Raji (cell line): Measurements from ENCODE around the gene TUB.

ENCODE experiments used
- POLR2A ChIP-seq: IDR thresholded peaks from 2 replicates; pipeline ENCODE4 v1.6.1; 2011; ENCODE audit warnings: low read depth, low read length, control low read depth; ENCODE audit not compliant: insufficient read depth

TUB gene

DNA sequence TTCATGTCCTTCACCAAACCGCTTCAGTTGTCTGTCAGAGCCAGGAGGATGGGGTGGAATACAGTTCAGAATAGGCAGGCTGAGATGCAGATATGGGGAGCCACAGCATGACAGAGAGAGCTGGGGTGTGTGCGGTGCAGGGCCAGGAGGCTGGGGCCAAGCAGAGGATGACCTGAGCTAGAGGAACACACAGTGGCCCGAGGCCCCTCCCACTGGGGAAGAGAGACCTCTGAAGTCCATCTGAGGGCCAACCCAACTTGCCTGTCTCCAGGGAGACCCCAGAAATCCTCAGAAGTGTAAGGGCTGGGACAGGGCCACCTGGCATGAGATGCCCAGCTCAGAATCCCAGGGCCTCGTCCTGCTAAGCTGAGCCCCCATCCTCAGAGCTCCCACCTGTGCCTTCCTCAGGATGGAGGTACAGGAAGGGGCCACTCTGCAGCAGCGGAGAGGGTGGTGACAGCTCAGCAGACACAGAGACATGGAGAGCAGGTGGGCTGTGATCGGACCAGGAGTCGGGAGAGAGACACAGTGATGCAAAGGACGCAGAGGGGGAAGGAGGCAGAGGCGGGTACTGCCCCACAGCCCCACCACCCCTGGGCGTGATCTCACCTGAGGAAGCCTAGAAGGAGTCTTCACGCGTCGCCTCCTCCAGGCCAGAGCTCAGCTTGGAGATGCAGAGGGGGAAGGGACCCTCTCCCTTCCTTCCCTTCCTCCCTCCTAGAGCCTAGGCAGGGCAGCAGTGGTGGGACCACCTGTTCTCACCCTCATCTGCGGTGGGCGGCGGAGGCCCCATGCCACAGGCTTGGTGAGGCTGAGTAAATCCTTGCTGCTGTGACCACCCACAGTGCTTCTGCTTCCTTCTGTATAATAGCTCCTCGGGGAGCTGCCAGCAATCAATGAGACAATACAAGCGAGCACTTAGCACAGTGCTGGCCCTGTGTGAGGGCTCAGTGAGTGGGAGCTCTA is 9.1 kb upstream of the TUB start:
- TF ChIP-seq POLR2A: no peak

DNA sequence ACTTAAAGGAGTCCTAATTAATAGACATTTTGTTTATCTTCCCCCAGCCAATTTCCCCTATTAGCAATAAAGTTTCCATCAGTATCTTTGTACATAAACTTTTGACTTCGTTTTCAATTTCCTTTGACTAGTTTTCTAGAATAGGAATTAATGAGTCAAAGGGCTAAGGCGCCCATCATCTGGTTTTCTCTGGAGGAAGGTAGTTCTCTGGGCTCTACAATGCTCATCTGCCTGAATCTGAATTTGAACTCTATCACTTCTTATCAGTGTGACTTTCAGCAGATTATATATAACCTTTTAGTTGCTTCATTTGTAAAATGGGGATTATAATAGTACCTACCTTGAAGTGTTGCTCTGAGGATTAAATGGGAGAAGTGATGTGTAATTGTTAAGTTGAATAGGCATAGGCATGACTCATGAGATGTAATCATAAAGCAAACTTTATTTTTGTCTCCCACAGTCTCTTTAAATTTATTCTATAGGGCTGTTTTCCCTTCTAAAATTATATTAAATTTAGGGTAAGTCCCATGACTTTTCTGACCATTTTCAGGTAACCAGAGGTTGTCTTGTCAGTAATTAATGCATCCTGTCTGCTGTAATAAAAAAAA is 5.8 kb upstream of the TUB start:
- no peak for TF ChIP-seq POLR2A

DNA sequence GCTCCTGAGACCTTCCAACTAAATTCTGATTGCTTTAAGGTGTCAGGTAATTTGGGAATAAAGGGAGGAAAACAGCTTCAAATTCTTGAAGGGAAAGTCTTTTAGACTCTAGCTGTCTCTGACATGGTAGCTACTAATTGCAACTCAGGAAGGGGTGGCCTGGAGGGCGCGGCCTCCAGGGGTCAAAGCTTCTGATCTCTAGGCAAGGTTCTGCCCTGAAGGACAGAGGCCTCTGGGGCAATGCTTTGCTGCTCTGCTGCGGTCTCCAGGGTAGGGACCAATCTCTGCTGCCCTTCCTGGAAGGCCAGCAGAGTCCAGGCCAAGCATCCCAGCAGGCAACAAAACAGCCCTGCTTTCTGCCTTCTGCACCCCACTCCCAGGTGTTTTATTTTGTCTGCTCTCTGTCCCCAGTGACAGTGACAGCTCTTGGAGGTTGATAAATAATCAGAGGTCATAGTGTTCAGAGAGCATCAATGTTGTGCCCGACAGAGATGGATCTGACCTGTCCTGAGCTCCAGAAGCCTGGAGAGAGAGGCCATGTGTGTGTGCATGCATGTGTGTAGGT is 1.8 kb upstream of the TUB start:
- TF ChIP-seq POLR2A: no peak

DNA sequence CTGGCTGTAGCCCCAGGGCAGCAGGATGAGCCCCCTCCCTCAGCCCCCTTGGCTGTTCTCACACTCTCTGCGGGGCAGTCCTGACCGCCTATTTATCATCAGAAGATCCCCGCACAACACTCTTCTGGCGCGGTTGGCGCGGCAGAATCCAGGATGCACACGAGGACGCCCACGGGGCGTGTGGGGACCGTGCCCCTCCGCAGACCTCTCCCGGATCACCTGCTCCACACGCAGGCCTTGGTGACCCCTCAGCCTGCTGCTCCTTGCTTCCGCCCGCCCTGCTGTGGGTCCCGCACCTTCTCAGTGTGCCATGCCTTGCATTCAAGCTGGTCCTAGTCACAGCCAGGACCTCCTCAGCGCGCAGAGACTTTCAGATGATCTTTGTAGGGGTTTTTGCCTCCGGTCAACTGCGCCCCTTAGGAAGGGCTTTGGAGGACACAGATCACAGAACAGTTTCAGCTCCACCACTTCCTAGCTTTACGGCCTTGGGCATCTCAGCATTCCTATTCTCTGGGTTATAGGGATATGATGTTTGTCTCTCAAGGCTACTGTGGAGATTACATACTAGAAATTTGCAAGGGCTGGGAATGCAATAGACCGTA is 841 bp upstream of the TUB start:
- TF ChIP-seq POLR2A: no peak

DNA sequence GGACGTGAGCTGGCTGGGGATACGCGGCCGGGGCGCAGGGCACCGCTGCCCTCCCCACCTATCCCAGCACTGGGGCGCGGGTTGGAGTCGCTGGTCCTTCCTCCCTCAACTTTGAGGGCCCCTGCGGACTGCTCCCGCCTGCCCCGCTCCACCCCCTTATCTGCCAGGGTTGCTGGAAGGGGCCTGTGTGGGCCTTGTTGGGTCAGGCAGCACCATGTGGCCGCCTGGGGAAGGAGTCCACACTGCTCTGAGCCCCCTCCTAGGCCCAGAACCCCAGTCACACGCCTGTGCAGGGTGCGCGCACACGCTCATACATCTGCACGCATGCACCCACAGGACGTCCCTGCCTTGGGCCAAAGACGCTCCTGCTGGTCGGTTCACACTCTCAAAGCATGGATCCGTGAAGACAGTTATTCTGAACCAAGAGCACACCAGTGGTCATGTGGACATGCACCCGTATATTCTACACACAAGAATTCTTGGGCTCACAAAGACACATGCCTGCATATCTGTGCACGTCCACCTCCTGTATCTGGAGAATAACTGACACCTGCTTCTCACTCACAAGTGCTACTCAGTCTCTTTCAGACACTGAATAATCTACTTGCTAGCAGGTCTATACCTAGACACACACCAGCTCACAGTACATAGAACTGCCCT is 710 bp downstream of the TUB start:
- no peak for TF ChIP-seq POLR2A

DNA sequence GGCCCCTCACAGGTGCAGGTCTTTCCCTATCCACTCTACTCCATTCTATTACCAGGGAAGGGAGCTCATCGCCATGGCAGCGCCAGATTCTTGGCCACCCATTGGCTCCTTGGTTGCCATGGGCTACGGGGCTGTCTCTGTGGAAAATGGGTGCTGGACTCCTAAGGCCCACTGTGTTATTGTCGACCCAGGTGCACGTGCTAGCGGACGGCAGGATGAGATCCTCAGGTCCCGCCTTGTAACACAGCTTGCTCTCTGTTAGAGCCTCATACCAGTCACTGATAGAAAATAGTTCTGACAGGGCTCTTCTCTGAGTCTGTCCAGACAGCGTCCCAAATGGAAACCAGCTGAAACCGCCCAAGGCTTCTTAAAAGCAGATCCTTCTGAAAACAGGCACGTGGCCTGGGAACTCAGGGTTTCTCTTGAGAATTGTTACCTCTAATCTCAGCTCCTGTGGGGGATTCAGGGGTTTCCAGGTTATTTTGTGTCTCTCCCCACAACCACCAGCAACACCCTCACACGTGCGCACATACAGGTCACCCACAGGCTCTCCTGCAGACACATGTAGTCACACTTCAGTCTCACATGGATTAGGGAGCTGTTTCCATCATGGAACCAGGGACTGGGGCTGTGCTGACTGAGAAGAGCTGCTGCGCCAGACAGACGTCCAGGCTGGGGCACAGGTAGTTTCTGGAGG is 1.5 kb downstream of the TUB start:
- no peak for TF ChIP-seq POLR2A

DNA sequence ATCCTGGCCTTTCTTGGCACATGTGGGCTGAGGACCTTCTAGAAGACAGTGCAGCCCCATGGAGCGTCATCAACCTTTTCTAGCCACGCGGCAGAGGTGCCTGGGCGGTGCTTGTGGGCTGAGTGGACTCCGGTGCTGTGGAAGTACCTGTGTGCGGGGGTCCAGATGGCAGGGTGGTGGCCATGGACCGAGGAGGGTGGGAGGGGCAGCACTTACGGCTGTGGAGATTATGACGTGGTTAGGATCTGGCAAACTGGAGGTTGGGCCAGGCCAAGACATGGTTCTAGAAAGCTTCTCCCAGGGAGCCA is 2.0 kb downstream of the TUB start:
- TF ChIP-seq POLR2A: no peak

DNA sequence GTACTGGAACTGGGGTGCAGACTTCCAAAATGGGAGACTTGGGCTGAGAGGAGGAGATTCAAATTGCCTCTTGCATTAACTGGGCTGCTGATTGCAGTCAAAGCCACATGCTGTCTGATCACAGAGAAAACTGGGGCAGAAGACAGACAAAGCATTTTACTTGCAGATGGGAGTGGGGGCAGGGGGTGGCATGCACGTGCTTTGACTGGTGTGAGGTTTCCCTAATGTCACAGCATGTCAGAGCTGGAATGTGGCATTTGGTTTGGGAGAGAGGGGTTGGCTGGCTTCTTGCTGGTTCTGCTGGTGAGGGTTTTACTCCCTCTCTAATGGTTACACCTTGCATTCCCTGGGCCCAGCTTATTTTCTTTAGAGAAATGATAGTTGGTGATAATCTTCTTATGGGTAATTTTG is 2.9 kb downstream of the TUB start:
- no peak for TF ChIP-seq POLR2A

DNA sequence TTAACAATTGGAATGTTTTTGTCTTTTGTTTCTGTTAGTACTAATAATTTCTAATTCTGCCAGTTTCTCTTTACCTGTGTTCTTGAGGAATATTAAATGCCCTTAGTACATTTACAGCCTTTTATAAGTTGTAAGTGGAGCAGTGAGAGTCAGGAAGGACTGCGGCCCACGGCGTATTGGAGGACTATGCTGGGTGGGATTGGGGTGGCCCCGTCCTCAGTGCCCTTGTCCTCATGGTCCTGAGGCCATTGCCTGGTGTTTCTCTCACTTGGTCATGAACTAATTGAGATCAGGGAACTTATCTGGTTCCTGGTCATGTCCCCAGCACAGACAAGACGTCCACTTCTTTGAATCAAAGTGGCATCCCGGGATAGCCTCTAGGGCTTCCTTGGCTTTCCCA is 3.3 kb downstream of the TUB start:
- no peak for TF ChIP-seq POLR2A

DNA sequence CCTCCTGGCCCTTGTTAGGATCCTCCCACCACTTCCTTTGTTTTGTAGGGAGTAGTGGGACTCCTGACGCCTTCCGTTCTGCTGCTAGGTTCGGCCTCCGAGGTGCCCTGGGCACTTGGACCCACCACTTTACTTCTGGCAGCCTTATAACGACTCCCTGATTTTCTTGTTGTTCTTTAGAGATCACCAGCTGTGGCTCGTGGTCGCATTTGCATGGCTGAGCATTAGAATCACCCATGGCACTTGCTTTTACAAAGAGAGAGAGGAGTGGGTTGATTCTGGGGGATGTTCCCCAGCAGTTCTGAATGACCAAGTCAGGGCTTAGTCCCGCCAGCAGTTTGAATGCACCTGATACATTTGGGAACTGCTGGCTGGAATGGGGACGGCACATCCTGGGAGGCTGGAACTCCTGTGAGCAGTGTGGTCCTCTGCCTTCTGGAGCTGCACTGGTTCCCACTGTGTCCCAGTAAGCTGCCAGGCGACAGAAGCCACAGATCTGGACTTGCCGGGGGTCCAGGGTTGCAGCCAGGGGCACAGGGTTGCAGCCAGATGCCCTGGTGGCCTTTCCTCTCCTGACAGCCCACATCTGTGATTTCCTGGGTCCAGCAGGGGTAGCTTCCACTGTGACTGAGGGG is 4.1 kb downstream of the TUB start:
- no peak for TF ChIP-seq POLR2A

DNA sequence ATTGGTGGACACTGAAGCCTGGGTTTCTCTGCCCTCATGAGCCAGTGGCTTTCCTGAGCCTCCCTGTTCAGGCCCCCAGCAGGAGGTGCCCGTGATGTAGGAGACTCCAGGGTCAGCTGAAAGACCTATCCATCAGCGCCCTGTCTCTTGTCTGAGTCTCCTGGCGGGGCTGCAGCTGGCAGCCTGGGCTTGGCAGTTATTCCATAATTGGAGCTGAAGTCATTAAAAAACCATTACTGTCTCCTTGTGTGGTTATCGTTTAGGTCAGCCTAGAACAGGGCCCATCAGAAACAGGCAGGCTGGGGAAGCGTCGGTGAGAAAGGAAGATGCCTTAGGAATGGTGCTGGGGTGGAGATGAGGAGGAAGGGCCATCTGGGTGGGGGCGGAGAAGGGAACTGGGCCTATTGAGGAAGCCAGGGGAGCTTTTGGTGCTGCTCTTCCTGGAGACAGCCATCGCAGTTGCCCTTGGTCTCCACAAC is 5.0 kb downstream of the TUB start:
- TF ChIP-seq POLR2A: no peak

DNA sequence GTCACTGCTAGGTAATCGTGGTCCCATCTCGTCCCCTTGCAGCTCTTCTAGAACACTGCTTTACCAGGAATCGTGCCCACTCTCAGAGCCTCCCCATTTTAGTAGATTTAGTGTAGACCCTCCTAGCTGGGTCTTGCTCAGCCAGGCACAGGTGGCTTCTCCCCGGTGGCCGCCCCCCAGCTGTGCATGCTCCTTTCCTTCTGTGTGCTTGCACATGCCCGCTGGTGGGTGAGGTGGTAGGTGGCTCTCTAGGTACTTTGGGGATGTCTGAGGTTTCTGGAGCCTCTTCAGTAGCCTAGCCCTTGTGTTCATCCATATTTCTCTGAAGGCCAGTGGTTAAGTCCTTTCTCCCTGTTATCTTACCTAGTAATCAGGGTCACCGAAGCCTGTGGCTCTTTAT is 5.6 kb downstream of the TUB start:
- TF ChIP-seq POLR2A: no peak

DNA sequence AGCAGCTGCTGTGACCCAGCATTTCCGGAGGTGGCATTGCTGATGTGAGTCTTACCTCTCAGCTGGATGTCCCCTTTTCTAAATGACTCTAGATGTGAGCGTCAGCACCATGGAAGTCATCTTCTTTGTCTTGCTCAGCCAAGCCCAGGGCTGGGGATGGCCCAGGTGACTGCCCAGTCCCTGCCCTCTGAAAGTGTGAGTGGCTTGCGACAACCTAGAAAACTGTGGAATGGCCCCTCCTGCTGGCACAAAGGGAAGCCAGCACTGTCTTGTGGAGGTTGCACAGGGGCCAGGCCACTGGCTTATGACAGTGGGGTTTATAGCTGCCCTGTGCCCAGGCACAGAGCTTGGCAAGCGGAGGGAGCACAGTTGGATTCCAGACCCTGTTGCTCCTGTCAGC is 6.2 kb downstream of the TUB start:
- TF ChIP-seq POLR2A: no peak

DNA sequence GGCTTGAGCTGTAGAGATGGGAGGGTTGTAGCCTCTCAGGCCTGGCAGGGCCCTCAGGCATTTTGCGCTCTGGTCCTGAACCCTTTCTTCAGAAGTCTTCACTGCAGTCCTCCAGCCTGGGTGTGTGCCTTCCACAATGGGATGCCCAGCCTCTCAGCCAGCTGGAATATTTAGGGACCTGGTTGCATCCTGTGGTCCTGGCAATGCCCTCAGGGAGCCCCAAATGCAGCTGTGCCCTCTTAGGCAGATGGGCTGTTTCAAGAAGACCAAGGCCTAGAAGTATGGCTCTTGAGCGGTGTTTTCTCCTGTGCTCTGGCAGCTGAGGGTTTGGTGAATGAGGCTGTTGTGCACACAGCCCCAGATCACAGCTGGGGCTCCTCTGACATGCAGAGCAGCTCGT is 6.7 kb downstream of the TUB start:
- no peak for TF ChIP-seq POLR2A
